Thoracic aorta (tissue), 2 donors: ENCODE results near the gene GCN1. TPM values are rescaled to one million over a fixed set of nuclear protein-coding genes. Genes with fewer than 3 reads are reported as not detected.
"Not testable (repeated sequence)": the region's sequence is repeated elsewhere in the genome, so short reads cannot be mapped to it uniquely, and the experiment has no call there.

ENCODE experiments used
- ATAC-seq: fragments of 150-250 bp; one replicate; pipeline ENCODE4 v1.8.0; 2017; ENCODE audit warnings: low read depth; ENCODE audit not compliant: insufficient number of reproducible peaks, low FRiP score
- DNase-seq: peaks from one replicate; pipeline ENCODE4 v3.0.0-alpha.2; 2020; ENCODE audit warnings: low spot score
- H3K27ac ChIP-seq, 2 donors: fragments of 200-600 bp; sonication (generic); 1 replicate in 1 of 2; 2 replicates in 1 of 2; pipeline ENCODE4 v1.5.1; 2016; ENCODE audit warnings: mild to moderate bottlenecking in 2 of 2, moderate library complexity in 2 of 2
- H3K27me3 ChIP-seq: fragments of 200-600 bp; sonication (generic); replicated peaks from 2 replicates; pipeline ENCODE4 v1.6.0; 2016; ENCODE audit warnings: mild to moderate bottlenecking; ENCODE audit not compliant: insufficient read depth
- H3K36me3 ChIP-seq: fragments of 200-600 bp; sonication (generic); one replicate; pipeline ENCODE4 v1.5.1; 2016
- H3K4me1 ChIP-seq, 2 donors: fragments of 200-600 bp; sonication (generic); 1 replicate in 1 of 2; 2 replicates in 1 of 2; pipeline versions ENCODE4 v1.5.1 to v1.6.0; 2016; ENCODE audit warnings: low read depth in 2 of 2, mild to moderate bottlenecking in 1 of 2; ENCODE audit not compliant: control insufficient read depth in 1 of 2
- H3K4me3 ChIP-seq: fragments of 200-600 bp; sonication (generic); 2 replicates; pipeline ENCODE4 v1.5.1; 2016; ENCODE audit warnings: mild to moderate bottlenecking
- H3K9me3 ChIP-seq: fragments of 200-600 bp; sonication (generic); 2 replicates; pipeline ENCODE4 v1.5.1; 2016
- CTCF ChIP-seq: fragments of 200-600 bp; sonication (generic); IDR thresholded peaks from one replicate; pipeline ENCODE4 v1.5.1; 2019; ENCODE audit warnings: antibody characterized with exemption
- total RNA-seq, 2 donors: library from RNA; depleted of rRNA; stranded (reverse); fragments of >200 nt; gene quantifications; one replicate each; pipeline versions ENCODE4 v1.1.0 to v1.2.3, GENCODE V29; 2016

Gene GCN1
- total RNA-seq, 2 donors from 2014 or later: 56.8 to 91.5 TPM

GRCh38 chr12:120240495-120240833 is 45.9 kb upstream of the GCN1 start:
- Histone ChIP-seq H3K4me1 (peaks cover 27 to 68% of the 10 kb centered on the region in 2 donors), H3K9me3 (no peaks in the 10 kb centered on the region), H3K27ac (no peak overlapping the region), H3K27me3 (no peaks in the 10 kb centered on the region), H3K36me3 (no peaks in the 10 kb centered on the region), H3K4me3 (no peak overlapping the region)
- no peak for ATAC-seq
- no peak for DNase-seq
- TF ChIP-seq CTCF: no peak

- DNase-seq (no peak), ATAC-seq (no peak)
- H3K4me3 ChIP-seq: no peak overlapping the region
- H3K9me3 ChIP-seq: no peaks in the 10 kb centered on the region
- H3K4me1 ChIP-seq: peaks cover 32 to 73% of the 10 kb centered on the region in 2 donors
- no peak overlapping the region for H3K27ac ChIP-seq
- no peaks in the 10 kb centered on the region for H3K27me3 ChIP-seq
- H3K36me3 ChIP-seq: no peaks in the 10 kb centered on the region
- TF ChIP-seq CTCF: no peak
Measured at GRCh38 chr12:120239776-120240494, 45.4 kb upstream of the GCN1 start.

GRCh38 chr12:120238839-120239445 is 44.4 kb upstream of the GCN1 start:
- Histone ChIP-seq H3K4me3 (no peak overlapping the region), H3K4me1 (peaks cover 41 to 83% of the 10 kb centered on the region in 2 donors), H3K27me3 (no peaks in the 10 kb centered on the region), H3K9me3 (no peaks in the 10 kb centered on the region), H3K36me3 (no peaks in the 10 kb centered on the region), H3K27ac (peak overlapping the region in 1 of 2 donors; percentile 17)
- DNase-seq (no peak), ATAC-seq (no peak)
- TF ChIP-seq CTCF: no peak

- no peak for TF ChIP-seq CTCF
- Histone ChIP-seq H3K27ac (peak overlapping the region in 1 of 2 donors; percentile 17), H3K4me3 (no peak overlapping the region), H3K27me3 (no peaks in the 10 kb centered on the region), H3K36me3 (no peaks in the 10 kb centered on the region), H3K9me3 (no peaks in the 10 kb centered on the region), H3K4me1 (peaks cover 47 to 91% of the 10 kb centered on the region in 2 donors)
- no peak for ATAC-seq
- no peak for DNase-seq
Measured at GRCh38 chr12:120238217-120238616, 43.7 kb upstream of the GCN1 start.

GRCh38 chr12:120237360-120238171 is 43.1 kb upstream of the GCN1 start:
- ATAC-seq (no peak), DNase-seq (no peak)
- Histone ChIP-seq H3K4me1 (peaks cover 52 to 92% of the 10 kb centered on the region in 2 donors), H3K36me3 (no peaks in the 10 kb centered on the region), H3K4me3 (no peak overlapping the region), H3K27ac (peak overlapping the region in 1 of 2 donors; percentile 17), H3K27me3 (no peaks in the 10 kb centered on the region), H3K9me3 (no peaks in the 10 kb centered on the region)
- no peak for TF ChIP-seq CTCF

- H3K9me3 ChIP-seq, H3K36me3 ChIP-seq, ATAC-seq, H3K4me3 ChIP-seq, H3K27me3 ChIP-seq, H3K27ac ChIP-seq, DNase-seq: not testable (repeated sequence)
- H3K4me1 ChIP-seq: peaks cover 58 to 92% of the 10 kb centered on the region in 2 donors
Measured at GRCh38 chr12:120236809-120237208, 42.3 kb upstream of the GCN1 start.
